Activated CD4-positive, alpha-beta T cell treated with anti-CD3 and anti-CD28 coated beads, Interleukin-2, amount 50 U/mL, for 48 hours (primary cell): ENCODE results near the gene KCTD3.

Source experiments
- DNase-seq, 2 experiments: peaks; one replicate each; pipeline ENCODE4 v3.0.0-alpha.2; 2020

Gene KCTD3

DNA sequence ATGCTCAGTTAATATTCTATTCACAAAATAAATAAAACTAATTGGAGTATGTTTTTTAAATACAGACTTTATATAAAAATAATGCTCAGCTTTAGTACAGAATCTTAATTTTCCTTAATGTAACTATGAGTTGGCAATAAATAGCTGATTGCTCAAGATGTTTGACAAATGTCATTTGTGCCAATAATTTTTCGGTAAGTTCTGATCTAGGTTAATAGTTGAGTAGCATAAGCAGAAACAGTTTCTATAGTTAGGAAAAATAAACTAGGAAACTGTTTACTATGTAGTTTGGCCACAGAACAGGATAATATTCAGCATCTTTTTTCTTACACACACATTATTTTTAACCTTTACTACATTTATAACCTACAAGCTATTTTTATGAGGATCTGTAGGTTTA is 40.3 kb downstream of the KCTD3 start:
- no peak for DNase-seq

DNA sequence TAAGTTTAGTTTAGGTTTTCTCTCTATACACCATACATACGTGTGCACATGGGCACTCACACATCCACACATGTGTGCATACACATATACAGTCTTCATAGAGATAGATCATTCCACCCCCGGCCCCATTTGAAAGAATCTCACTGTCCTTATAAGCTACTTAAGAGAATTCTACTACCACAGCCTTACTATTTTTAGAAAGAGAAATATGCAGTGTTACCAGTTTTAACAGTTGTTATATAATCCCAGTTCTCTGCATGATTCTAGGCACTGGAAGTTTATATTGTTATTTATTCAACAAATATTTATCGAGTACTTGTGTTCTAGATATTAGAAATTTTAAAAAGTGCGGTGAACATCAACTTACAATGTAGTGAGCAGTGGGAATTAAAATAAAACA is 41.5 kb downstream of the KCTD3 start:
- DNase-seq: no peak

DNA sequence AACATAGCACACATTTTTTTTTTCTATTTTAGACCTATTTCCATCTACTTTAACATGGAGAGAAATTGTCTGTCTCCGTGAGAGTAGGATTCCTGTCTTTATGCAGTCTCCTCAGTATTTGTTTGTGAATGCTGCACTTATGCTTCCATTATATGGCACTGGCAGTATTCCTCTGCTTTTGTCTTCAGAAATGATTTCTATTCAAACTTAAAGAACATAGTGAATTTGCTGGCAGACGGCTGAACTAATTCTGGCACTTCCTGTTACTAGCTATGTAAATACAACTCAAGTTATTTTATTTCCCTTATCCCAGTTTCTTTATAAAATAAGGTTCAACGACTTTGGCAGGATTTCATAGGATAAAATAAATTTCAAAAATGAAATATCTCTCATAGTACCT is 45.3 kb downstream of the KCTD3 start:
- no peak for DNase-seq

DNA sequence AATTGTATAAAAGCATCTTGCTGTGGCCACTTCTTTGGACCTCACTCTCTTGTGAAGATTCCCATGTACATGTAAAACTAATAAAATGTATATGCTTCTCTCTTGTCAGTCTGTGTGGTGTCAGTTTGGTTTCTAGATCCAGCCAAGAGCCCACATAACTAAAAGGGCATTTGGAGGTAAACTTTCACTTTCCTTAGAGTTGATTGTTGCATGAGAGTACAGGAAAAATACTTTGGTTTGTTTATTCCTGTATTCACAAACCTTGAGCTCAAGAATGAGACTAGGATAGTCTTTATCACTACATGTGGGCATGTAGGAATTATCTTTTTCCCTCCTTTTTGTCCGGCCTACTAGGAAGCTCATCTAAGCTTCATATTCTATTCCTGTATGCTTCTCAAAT is 50.9 kb downstream of the KCTD3 start:
- no peak for DNase-seq

DNA sequence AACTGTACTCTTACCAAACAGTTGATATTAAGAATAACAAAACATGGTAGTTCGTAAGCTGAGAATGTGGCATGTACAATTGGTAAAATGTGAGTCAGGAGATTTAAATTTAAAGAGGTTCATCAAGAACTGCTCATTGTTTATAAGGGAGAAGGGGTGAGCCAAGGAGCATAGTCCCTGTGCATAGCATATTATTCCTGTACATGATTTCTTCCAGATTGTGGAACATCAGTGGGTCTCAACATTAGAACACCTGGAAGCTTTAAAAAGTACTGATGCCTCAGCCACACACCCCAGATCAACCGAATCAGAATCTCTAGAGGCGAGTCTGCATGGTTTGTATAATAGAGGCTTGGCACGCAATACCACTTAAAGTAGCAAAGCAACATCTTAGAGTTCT is 56.1 kb downstream of the KCTD3 start:
- no peak for DNase-seq

DNA sequence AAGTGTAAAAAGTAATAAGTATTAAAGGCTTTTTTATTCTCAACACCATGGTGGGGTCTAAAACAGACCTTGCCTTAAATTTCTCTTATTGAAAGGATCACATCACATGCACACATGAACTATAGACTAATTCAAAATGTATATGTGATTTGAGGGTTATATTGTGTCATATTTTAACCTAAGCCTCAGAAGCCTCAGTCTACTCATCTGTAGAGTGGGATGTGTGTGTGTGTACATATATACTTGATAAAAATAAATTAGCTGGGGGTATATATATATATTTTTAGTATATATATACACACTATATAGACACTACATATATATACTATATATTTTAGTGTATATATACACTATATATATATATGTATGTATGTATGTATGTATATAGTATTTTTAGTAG is 58.8 kb downstream of the KCTD3 start:
- DNase-seq: no peak

DNA sequence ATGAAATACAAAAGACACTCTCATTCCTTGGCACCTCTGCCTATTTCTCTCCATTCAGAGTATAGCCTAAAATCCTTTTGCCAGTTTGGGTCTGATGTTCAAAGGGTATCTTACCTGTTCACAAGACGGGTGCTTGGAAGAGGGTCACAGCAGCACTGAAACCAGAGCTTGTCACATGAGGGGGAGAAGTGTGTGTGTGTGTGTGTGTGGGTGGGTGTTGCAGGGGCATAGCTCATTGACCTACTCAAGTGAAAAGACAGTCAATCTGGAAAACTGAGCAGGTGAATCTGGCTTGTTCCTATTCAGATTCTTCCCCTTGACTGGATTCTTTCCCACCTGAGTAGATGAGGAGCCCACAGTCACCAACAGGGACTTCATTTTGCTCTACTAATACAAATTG is 63.9 kb downstream of the KCTD3 start:
- no peak for DNase-seq

DNA sequence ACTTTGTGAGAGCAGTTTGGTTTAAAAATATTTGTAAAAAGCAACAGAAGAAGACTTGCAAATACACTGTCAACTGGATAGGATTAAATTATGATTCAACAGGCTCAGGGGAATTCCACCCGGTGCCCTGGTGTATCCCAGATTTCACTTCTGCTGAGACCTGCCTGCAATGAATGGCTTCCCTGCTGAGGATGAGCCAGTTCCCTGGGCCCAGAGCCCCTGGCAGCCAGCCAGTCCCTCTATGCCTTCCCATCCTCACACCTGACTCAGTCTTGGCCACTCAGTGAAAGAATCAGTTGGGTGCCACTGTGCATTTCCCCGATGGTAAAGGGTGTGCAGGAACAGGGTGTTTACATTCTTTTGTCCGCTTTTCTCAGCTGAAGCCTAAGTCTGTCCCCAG is 64.4 kb downstream of the KCTD3 start:
- no peak for DNase-seq

DNA sequence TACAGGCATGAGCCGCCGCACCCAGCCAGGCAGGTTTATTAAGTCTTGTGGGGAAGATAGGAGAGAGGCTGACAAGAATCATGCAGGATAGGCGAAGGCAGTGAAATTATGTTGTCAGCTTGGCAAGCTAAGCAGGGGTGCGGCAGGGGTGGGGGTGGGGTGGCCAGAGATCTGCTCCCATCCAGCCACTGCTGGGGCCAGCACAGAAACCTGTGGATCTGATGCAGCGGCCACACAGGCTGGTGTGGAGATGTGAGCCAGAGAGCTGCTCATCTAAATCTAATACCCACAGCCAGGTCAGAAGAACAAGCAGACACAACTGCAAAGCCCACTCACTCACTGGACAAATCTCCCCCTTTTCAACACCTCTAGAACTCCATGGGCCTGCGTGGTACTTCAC is 68.7 kb downstream of the KCTD3 start:
- DNase-seq: no peak

DNA sequence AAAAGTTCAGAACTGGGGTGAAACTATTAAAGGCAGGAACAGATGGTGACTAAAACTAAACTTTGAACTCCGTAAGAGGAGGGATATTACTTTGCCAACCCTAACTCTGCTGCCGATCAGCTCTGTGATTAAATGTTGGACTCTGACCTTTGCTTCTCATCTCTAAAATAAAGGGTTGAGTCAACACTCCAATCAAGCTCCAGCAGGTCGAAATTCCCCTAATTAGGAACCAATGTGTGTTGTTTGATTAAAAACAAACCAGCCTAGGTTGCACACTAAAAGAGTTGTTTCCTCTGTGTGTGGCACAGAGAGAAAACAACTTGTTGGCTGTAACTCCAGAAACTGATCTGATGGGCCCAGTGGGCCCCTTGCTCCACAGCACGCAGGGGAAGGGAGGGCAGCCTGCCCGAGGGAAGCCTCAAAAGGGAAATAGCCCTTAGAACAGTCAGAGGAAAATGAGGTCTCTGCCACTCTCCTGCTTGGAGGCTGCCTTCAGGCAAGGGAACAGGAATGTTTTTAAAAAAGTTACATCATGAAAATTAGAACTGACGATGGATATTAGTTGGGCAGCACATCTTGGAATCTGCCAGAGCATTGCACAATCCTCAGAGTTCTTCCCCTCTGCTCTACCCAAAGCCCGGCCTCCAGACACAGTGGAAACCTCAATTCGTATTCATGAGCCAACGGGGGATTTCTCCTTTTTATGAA is 69.3 kb downstream of the KCTD3 start:
- no peak for DNase-seq

DNA sequence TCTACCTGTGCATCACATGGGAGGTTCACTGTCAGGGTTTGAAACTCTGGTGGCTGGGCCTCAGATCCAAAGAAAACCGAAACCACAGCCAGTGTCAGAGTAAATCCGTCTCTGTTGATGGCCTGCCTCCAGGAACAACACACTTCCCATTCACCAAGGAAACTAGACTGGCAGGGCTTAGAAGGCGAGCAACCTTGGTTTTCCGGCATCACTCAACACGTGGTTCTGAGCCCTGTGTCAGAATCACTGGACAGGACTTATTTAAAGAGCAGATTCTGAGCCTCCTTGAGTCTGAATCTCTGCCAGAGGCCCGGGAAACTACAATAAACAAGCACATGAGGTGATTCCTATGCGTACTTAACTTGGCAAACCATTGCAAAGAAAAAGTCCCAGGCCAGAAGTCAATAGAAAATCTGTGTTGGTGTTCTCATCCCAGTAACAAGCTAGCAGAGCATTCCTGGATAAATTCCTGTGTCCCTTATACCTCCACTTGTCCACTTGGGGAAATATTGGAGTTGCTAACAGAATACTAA is 70.0 kb downstream of the KCTD3 start:
- DNase-seq: no peak

DNA sequence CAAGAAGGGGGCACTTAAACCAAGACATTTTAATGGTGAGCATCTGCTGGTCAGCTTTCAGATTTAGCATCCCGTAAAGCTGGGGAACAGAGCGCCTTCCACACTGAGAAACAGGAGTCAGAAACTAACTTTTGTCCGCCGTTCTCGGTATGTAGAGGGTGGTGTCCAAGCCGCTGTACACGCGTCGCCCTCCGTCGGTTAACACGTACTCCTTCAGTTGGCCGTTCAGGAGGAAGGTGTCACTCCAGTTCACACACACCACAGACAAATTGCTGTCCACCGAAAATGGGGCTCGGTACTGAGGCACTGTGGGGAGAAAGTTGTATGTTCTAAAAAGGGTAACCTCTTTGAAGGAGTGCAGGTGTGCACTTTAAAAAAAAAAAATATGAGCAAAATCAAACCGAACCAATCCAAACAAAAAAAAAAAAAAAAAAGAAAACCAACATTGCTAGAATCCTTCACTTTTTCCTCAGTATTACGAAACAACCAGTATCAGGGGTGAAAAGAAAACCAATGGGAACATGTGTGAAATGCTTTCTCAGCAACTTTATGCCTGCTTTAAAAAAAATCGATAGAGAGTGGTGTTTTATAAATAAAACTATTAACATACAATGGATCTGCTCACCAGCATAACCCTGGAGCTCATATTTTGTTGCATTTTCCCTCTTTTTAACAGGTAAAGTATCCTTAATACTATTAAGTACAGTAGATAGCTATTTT is 73.5 kb downstream of the KCTD3 start:
- DNase-seq: no peak

DNA sequence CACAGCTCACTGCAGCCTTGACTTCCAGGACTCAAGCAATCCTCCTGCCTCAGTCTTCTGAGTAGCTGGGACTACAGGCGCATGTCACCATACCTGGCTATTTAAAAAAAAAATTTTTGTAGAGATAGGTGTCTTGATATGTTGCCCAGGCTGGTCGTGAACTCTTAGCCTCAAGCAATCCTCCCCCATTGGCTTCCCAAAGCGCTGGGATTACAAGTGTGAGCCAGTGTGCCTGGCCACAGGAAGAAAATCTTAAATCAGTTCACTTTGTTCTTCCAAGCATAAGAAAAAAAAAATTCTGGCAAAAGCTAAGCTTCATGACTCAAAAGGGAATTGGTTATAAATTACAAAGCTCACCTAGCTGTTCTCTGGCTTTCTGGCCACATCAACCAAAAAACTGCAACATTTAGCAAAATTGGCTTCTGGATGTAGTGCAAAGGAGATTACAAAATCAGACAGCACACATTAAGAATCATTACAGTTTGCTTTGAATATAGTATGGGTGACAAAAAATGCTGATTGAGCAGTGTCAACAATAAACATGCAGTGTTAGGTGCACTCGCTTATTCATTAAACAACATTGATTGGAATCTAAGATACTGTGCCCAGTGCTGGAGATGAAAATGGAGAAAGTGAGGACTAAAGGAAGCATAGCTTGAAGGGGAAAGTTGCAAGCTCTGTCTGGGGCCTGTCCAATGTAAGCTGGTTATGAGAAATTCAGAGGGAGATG is 76.7 kb downstream of the KCTD3 start:
- DNase-seq: no peak

DNA sequence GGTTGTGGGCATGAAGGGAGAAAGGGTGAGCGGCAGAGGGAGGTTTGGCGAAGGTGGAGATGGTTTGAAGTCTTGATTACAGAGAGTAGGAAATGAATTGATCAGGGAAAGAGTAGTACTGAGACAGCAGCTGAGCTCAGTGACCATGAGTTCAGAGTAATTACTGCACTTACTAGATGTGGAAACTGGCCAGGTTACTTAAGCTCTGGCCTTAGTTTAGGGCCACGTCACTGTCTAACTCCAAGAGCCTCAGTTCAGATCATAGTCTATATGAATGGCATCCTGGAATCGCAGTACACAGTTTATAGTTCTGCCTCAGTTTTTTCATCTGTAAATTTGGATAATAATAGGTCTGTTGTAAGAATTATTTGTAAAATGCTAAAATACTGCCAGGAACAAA is 78.1 kb downstream of the KCTD3 start:
- DNase-seq: no peak

DNA sequence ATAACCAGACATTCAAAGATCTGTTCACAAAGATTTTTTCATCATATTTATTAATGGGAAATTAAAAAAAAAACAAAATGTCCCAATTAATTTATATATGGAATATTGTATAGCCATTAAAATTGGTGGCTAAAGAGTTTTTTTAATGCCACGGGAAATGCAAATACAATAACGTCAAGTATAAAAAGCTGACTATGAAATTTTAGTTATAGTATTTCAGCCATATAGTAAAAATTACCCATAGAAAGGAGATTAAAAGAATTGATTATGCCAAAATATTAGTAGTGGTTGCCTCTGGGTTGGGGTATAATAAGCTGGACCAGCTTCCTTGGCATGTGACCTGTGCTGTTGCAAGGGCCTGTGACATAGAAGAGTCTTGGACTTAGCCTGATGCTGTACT is 78.8 kb downstream of the KCTD3 start:
- DNase-seq: no peak

DNA sequence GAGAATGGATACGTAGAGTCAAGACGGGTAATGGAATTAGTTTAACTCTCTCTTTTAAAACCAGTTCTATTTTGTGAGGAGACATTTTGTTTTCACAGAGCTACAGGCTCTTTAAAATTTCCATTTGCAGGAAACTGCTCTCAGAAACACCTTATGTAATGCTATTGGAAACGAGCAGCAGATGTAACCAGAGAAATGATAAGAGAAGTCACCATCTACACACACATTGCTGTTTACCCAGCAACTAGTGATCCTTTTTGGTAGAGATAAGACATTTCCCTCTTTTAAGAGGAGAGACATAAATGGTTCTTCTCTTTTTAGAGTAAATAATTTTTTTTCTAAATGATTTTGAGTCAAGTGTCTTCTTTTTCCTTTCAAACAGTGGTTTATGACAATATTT is 80.6 kb downstream of the KCTD3 start:
- no peak for DNase-seq

DNA sequence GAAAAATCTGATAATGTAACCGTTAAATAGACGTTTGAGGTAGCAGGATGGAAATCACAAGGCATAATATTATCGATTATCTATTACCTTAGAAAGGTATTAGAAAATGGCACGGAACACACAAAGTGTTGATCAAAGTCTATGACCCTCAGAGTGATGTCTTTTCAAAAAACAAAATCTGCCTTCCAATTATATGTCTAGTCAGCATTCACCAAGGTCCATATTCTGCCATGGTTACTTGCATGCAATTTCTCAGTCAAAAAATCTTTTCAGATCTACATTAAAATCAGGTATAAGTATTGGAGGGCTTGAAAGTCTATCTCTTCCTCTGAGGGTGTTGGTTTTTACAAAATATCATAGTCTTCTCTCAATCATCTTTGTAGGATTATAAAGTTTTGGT is 81.9 kb downstream of the KCTD3 start:
- DNase-seq: no peak

DNA sequence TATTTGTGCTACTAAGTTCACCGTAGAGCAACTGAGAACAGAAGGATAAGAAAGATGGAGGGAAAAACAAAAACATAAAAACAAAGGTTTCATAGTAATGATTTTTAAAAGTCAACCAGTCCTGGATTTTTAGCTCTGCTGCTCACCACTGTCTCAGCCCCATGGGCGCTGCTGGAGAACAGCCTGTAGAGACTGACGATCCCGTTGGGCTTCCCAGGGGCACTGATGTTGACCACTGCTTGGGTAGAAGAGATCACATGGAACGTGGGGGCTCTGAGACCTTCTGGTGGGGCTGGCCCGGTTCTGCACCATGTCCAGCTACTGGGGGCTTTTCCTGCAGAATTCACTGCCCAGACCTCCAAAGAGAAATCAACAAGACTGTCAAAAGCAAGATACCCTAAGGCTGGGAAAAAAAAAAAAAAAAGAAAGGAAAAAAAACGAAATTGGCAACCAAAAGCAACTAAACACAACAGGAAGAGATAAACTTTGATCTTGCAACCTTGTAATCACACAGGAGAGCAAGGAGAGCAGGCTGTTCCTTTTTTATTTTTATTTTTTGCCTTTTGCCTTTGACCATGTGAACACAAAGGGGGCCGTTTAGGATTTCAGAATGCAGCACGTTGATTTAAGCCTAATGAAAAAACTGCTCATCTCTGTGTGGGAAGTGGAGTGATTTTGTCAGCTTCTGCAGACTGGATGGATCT is 83.5 kb downstream of the KCTD3 start:
- DNase-seq: no peak

DNA sequence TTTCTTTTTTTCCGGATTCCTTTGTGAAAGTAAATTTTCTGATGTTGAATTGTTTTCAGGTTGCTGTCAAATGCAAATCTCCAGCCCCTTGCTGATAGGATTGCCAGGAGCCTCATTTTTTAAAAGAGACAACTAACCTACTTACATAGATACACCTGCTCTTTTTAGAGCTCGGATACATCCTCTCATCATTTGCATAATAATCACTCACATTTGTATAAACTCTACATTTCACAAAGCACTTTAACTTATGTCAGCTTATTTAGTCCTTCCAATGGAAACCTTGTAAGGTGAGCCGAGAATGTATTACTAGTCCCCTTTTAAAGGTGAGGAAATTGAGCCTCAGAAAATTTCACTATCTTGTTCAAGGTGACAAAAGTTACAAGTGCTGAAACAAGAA is 84.8 kb downstream of the KCTD3 start:
- no peak for DNase-seq

DNA sequence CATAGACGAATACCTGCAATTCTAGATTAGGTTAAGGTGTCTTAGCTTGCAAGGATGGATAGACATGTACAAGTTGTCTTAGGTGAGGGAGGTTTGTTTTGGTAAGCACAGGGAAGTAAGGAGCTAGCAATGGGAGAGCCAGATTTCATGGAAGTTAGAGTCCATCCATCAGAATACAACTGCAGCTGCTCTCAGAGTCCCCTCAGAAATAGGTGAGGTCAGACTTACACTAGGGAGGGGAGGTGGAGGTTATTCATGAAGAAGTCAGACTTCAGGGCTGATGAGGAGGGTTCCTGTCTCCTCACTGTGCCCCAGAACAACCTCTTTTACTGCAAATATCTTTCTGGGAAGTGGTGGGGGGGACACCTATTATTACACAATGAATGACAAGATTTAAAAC is 85.3 kb downstream of the KCTD3 start:
- no peak for DNase-seq

DNA sequence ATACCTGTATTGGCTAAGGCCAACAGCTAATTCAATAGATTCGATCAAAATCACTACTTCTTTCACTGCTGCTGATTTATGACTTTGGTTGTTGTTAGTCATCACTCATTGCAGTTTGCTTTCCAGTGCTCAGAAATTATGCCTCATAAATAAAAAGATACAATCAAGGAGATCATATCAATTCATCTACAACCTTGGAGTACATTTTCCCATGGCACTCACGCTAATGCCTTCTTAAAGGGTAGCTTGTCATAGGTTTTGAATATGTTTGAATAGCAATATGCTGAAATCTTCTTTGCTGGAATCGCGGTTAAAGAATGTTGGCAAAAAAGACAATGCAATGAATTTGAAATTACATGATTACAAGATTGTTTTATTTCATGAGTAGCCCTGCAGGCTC is 89.9 kb downstream of the KCTD3 start:
- no peak for DNase-seq

DNA sequence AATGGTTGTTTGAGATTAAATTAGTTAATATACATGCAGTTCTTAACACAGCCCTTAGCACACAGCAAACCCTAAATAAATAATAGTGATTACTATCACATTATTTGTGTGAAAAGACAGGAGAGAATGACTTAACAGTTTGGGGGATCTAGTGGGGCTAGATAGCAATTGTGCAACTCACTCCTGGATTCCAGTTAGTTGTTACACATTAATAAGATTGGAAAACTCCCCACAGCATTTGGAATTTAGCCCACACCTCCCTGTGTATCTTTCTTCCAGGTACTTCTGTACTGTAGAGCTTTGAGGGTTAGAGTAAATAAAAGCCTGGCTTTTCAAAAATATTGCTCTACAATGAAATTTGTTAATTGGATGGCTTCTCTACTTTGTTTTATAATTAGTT is 93.2 kb downstream of the KCTD3 start:
- DNase-seq: no peak

DNA sequence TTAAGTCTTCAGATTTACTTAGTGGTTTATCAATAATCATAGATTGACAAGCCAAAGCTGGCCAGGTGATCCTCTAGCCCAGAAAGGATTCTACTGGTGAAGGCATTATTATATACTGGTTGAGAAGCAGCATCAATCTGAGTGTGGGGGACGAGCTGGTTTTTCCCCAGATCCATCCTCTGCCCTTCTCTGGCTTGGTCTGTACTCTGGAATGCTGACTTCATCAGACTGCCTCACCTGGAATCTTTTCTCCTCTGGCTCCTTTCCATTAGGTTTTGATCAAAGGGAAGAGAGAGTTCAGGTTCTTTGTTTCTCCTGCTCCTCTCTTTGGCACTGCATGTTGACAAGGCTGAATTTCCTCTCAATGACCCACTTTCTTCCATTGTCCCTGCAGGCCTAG is 93.9 kb downstream of the KCTD3 start:
- no peak for DNase-seq
